PFSK-1 (cell line): Measurements from ENCODE around the gene RIPK4.

Source experiments
- TAF1 ChIP-seq: IDR thresholded peaks from 2 replicates; pipeline ENCODE4 v1.6.1; 2012; ENCODE audit warnings: low read length, control low read depth, borderline replicate concordance; ENCODE audit not compliant: insufficient read depth
- TF ChIP-seq, protein P1 (sequence below), 2 experiments: IDR thresholded peaks; 2 replicates each; pipeline versions ENCODE4 v1.6.1 to v1.8.0; 2011 to 2012; ENCODE audit warnings: low read depth in 2 of 2, low read length in 2 of 2, control low read depth in 1 of 2, inconsistent platforms in 1 of 2, mild to moderate bottlenecking in 1 of 2, moderate library complexity in 1 of 2; ENCODE audit not compliant: insufficient read depth in 1 of 2

DNA sequence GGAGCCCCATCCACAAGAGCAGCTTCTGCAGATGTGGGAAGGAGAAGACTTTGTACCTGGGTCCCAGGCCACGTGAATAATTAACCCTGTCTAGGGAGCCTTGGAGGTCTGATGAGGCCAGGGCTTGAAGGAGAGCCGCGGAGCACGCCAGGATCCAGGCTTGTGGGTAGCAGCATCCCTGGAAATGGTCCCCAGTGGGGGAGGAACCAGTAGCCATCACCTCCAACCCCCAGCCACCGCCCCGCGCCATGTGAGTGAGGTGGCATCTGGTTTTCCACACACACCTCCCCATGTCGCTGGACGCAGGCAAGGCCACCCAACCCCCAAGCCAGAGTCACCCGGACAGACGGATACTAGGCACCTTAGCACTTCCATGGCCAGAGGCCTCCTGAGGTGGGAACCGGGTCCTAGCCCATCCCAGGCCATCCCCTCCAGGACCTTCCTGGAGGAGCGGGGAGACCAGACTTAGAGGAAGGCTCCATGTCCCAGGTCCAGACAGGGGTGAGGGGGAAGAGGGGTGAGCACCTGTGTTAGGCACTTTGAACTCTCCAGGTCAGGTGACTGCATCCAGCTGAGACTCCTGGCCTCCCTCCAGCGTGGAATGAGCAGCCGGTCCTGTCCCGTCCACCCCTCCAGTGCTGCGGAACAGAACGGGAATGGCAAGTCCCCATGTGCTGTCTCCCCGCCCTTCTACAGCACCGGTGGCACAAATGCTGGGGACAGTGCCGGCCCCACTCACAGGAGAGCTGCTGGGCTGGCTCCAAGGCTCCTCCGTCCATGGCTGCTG is 53.2 kb downstream of the RIPK4 start:
- TF ChIP-seq, protein P1, sequence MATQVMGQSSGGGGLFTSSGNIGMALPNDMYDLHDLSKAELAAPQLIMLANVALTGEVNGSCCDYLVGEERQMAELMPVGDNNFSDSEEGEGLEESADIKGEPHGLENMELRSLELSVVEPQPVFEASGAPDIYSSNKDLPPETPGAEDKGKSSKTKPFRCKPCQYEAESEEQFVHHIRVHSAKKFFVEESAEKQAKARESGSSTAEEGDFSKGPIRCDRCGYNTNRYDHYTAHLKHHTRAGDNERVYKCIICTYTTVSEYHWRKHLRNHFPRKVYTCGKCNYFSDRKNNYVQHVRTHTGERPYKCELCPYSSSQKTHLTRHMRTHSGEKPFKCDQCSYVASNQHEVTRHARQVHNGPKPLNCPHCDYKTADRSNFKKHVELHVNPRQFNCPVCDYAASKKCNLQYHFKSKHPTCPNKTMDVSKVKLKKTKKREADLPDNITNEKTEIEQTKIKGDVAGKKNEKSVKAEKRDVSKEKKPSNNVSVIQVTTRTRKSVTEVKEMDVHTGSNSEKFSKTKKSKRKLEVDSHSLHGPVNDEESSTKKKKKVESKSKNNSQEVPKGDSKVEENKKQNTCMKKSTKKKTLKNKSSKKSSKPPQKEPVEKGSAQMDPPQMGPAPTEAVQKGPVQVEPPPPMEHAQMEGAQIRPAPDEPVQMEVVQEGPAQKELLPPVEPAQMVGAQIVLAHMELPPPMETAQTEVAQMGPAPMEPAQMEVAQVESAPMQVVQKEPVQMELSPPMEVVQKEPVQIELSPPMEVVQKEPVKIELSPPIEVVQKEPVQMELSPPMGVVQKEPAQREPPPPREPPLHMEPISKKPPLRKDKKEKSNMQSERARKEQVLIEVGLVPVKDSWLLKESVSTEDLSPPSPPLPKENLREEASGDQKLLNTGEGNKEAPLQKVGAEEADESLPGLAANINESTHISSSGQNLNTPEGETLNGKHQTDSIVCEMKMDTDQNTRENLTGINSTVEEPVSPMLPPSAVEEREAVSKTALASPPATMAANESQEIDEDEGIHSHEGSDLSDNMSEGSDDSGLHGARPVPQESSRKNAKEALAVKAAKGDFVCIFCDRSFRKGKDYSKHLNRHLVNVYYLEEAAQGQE (IDR thresholded peaks at IDR 0.05; ENCODE audit: insufficient read depth in 1 of 2, low read depth in 2 of 2, low read length in 2 of 2) = no peak
- TF ChIP-seq TAF1 = no peak
